ENCODE measurements around the gene GLTP. TPM values are rescaled to one million over a fixed set of nuclear protein-coding genes. Genes with fewer than 3 reads are reported as not detected.

Gene GLTP
- total RNA-seq, 4 donors from 2014 or later, result 35.6 to 287 (median 167) TPM

- Histone ChIP-seq H3K4me3 (no peak overlapping the region), H3K27me3 (no peaks in the 10 kb centered on the region), H3K36me3 (no peaks in the 10 kb centered on the region), H3K9me3 (no peaks in the 10 kb centered on the region), H3K4me1 (peaks cover 34 to 90% (median 57%) of the 10 kb centered on the region in 4 donors), H3K27ac (peak overlapping the region; percentile 79 to 80 (median 80))
- in situ Hi-C loops (cut with MboI; ENCODE audit: low pct_ligation_motif_present in 1 of 4, low pct_unique_long_range_greater_than_20kb in 1 of 4, low sequenced_read_pairs in 3 of 4) (loop anchor here in 1 of 4 donors (10.0 kb wide), 1 partner anchor 71 kb away; no protein-coding TSS in a partner anchor), intact Hi-C loops (cut with DNase I; ENCODE audit: low total_unique reads) (no loop called here)
- DNase-seq, result peak; percentile 82
- 28 to 48% methylated on average over 2 to 6 of the region's 6 CpGs for WGBS, 2 donors (ENCODE audit: low coverage in 1 of 2)
- TF ChIP-seq POLR2AphosphoS5 (IDR thresholded peaks at IDR 0.05) (peak; percentile 35 to 59 (median 56)), CTCF (IDR thresholded peaks at IDR 0.05) (peak in 1 of 5 experiments; percentile 11), EP300 (IDR thresholded peaks at IDR 0.05; ENCODE audit: low read depth) (no peak), POLR2A (IDR thresholded peaks at IDR 0.05) (peak; percentile 24)
Observed at GRCh38 chr12:109875572-109876131, 4.7 kb downstream of the GLTP start.

GRCh38 chr12:109873653-109874052, 6.7 kb downstream of the GLTP start:
- no peak for TF ChIP-seq POLR2AphosphoS5 (IDR thresholded peaks at IDR 0.05)
- TF ChIP-seq EP300 (IDR thresholded peaks at IDR 0.05; ENCODE audit: low read depth), result no peak
- no peak for TF ChIP-seq POLR2A (IDR thresholded peaks at IDR 0.05)
- no peak for TF ChIP-seq CTCF (IDR thresholded peaks at IDR 0.05)
- no peaks in the 10 kb centered on the region for H3K9me3 ChIP-seq
- WGBS, 2 donors (ENCODE audit: low coverage in 1 of 2), result 73 to 100% methylated on average over 3 to 6 of the region's 6 CpGs
- intact Hi-C loops (cut with DNase I; ENCODE audit: low total_unique reads), result no loop called here
- no peak overlapping the region for H3K4me3 ChIP-seq
- H3K27ac ChIP-seq, result peak overlapping the region in 3 of 4 donors; percentile 69 to 74 (median 74)
- H3K36me3 ChIP-seq, result no peaks in the 10 kb centered on the region
- no peaks in the 10 kb centered on the region for H3K27me3 ChIP-seq
- in situ Hi-C loops (cut with MboI; ENCODE audit: low pct_ligation_motif_present in 1 of 4, low pct_unique_long_range_greater_than_20kb in 1 of 4, low sequenced_read_pairs in 3 of 4), result loop anchor here in 1 of 4 donors (10.0 kb wide), 1 partner anchor 69 kb away; no protein-coding TSS in a partner anchor
- peak; percentile 33 for DNase-seq
- H3K4me1 ChIP-seq, result peaks cover 30 to 92% (median 47%) of the 10 kb centered on the region in 4 donors

GRCh38 chr12:109871668-109872314, 8.6 kb downstream of the GLTP start:
- Histone ChIP-seq H3K27me3 (no peaks in the 10 kb centered on the region), H3K36me3 (no peaks in the 10 kb centered on the region), H3K27ac (peak overlapping the region; percentile 69 to 74 (median 74)), H3K4me1 (peaks cover 19 to 83% (median 44%) of the 10 kb centered on the region in 4 donors), H3K9me3 (no peaks in the 10 kb centered on the region), H3K4me3 (no peak overlapping the region)
- intact Hi-C loops (cut with DNase I; ENCODE audit: low total_unique reads), result no loop called here
- in situ Hi-C loops (cut with MboI; ENCODE audit: low pct_ligation_motif_present in 1 of 4, low pct_unique_long_range_greater_than_20kb in 1 of 4, low sequenced_read_pairs in 3 of 4), result loop anchor here in 1 of 4 donors (10.0 kb wide), 1 partner anchor 67 kb away; no protein-coding TSS in a partner anchor
- TF ChIP-seq POLR2A (IDR thresholded peaks at IDR 0.05) (peak; percentile 15), CTCF (IDR thresholded peaks at IDR 0.05) (no peak), POLR2AphosphoS5 (IDR thresholded peaks at IDR 0.05) (peak in 2 of 3 donors; percentile 16 to 59)
- DNase-seq, result peak; percentile 88
- WGBS, 2 donors (ENCODE audit: low coverage in 1 of 2), result 65 to 72% methylated on average over 3 to 7 of the region's 7 CpGs

GRCh38 chr12:109870648-109871047, 9.7 kb downstream of the GLTP start:
- in situ Hi-C loops (cut with MboI; ENCODE audit: low pct_ligation_motif_present in 1 of 4, low pct_unique_long_range_greater_than_20kb in 1 of 4, low sequenced_read_pairs in 3 of 4), result loop anchor here in 1 of 4 donors (10.0 kb wide), 1 partner anchor 66 kb away; no protein-coding TSS in a partner anchor
- peak overlapping the region in 3 of 4 donors; percentile 15 to 74 (median 69) for H3K27ac ChIP-seq
- no peaks in the 10 kb centered on the region for H3K9me3 ChIP-seq
- H3K27me3 ChIP-seq, result no peaks in the 10 kb centered on the region
- WGBS, 2 donors (ENCODE audit: low coverage in 1 of 2), result 75 to 100% methylated on average over 1 to 2 of the region's 2 CpGs
- peaks cover 13 to 77% (median 39%) of the 10 kb centered on the region in 4 donors for H3K4me1 ChIP-seq
- intact Hi-C loops (cut with DNase I; ENCODE audit: low total_unique reads), result no loop called here
- H3K4me3 ChIP-seq, result no peak overlapping the region
- no peak for TF ChIP-seq CTCF (IDR thresholded peaks at IDR 0.05)
- TF ChIP-seq POLR2A (IDR thresholded peaks at IDR 0.05), result no peak
- TF ChIP-seq EP300 (IDR thresholded peaks at IDR 0.05; ENCODE audit: low read depth), result no peak
- TF ChIP-seq POLR2AphosphoS5 (IDR thresholded peaks at IDR 0.05), result no peak
- DNase-seq, result no peak
- H3K36me3 ChIP-seq, result no peaks in the 10 kb centered on the region
